GM18517 (cell line): ENCODE data around the gene CALY.
A peak's percentile ranks its signal among the peaks of the same experiment; 100 is the strongest.

Experiments
- ATAC-seq: cut with Tn5 transposase; IDR thresholded peaks from one replicate; pipeline ENCODE4 v1.9.1; 2021; ENCODE audit warnings: mild to moderate bottlenecking, moderate library complexity; ENCODE audit not compliant: unreplicated experiment

Gene CALY

DNA sequence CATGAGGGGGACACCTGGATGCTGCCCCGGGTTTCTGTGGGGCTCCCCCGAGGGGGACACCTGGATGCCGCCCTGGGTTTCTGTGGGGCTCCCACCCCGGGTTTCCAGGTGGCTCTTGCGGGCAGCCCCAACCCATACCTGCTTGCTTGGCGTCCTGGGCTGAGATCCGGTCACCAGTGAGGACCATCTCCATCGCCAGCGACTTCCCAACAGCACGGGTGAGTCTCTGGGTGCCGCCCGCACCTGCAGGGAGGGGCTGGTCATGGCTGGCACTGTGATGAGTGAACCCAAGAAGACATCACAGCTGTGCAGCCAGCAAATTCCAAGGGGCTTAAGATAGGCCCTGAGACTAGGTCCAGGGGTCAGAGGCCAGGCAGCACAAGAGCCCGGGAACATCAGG, 30.1 kb upstream of the CALY start:
- no peak for ATAC-seq

DNA sequence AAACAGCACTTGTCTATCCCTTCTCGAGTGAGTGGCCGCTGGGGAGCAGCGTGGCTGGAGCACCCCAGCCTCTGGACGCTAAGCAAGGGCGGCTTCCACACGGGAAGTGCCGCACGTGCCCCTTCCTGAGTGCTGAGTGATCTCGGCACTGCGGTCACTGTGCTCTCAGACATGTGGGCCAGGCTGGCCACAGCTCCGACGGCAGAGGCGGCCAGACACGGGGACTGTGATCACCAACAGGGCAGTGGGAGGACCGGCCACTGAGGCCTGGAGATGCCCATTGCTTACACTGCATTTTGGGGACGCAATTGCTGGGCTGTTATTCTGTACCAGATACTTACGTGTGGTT, 29.4 kb upstream of the CALY start:
- no peak for ATAC-seq

DNA sequence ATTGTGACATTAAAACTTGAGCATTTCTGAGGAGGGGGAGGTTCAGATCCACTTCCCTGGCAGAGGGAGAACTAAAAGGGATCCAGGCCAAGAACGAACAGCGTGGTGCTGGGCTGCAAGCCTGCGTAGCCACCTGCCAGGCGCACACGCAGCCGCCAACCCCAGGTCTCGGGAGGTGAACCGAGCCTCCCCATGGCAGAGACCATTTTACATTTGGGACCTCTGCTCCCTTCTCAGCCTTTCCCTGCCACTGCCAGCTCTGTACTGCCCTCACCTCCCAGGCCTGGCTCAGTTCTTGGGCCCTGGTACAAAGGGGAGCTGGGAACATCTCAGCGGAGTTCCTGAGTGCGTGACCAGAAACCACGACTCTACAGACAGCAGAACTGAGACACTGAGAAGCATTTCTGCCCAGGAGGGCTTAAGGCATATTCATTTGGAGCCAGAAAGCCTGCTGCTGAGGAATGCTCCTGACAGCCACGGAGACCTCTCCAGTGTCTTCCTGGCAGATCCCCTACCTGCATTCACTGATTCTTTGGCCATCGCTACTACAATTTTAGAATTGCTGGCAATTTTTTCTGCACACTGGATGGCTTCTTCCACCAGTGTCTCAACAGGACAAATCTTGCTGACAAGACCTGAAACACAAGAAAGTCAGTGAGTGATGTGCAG, 28.9 kb upstream of the CALY start:
- no peak for ATAC-seq

DNA sequence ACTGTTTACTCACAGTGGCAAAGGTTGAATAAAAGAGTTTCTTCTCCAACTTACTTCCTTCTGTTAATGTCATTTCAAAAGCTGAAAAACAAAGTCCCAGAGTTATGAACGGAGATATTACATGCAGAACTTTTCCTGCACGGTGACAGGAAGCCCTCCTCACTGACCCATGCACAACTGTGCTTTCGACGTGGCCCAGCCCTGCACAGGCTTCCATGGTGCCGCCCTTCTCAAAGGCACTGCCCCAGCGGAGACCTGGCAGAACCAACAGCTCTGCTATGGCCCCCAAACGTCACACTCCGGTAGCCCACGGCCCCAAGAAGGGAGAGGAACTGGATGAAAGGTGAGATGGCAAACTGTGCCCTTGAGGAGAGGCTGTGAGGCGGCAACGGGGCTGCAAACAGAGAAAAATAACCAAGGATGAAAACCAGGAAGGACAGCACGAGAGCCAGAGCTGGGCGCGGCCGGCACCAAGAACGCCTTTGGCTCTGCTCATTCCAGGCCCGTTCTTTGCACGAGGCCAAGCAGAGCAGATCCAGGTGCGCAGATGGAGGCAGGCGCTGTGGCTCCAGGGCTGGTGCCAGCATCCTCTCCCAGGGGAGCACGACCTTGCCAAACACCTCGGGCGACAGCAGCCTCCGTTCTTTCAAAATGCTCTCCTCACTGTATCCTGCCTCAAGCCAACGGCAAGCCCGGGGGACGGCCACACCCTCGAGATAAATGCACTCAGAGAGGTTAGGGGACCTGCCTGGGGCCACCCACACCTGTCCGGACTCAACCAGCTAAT, 28.1 kb upstream of the CALY start:
- no peak for ATAC-seq

DNA sequence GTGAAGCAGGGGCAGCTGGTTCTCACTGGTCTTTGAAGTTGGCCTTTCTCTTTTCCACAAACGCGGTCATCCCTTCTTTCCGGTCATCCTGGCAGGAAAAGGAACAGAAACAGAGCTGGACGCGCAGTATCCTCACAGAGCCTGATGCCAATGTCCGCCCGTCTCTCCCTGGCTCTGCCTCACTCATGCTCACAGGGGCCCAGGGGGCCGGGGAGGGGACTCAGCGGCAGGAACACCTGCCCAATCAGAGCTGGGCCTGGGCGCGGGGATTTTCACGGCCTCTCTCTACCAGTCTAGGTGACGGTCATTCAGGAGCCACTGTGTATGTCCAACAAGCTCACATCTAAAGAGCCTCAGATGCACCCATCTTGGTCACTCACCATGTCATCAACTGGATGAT, 26.1 kb upstream of the CALY start:
- ATAC-seq: no peak

DNA sequence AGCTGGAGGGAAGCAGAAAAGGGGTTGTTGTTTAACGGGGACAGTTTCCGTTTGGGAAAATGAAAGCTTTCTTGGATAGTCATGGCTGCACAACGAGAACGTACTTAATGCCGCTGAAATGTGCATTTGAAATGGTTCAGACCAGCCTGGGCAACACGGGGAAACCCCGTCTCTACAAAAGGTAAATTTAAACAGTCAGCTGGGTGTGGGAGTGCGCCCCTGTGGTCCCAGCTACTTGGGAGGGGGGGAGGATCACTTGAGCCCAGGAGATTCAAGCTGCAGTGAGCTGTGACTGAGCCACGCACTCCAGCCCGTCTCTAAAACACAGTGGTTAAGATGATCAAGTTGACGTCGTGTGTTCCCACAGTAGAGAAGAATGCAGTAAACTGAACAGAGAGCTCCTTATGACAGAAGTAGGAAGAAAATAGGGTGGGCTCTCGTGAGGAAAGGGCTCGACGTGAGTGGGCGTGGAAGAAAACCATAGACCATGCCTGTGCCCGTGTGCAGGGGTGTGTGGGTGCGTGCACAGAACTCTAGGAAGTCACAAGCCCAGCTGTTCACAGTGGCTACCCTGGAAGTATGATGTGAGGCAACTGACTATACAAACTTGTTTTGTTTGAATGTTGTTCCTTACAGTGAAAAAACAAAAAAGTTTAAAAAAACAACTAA, 25.2 kb upstream of the CALY start:
- ATAC-seq: no peak

DNA sequence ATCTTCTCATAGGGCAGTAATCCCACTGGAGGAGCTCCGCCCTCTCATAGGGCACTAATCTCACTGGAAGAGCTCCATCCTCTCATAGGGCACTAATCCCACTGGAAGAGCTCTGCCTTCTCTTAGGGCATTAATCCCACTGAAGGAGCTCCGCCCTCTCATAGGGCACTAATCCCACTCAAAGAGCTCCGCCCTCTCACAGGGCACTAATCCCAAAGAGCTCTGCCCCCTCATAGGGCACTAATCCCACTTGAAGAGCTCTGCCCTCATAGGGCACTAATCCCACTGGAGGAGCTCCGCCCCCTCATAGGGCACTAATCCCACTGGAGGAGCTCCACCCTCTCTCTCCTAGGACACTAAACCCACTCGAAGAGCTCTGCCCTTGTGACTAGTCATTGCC, 24.5 kb upstream of the CALY start:
- ATAC-seq: no peak

DNA sequence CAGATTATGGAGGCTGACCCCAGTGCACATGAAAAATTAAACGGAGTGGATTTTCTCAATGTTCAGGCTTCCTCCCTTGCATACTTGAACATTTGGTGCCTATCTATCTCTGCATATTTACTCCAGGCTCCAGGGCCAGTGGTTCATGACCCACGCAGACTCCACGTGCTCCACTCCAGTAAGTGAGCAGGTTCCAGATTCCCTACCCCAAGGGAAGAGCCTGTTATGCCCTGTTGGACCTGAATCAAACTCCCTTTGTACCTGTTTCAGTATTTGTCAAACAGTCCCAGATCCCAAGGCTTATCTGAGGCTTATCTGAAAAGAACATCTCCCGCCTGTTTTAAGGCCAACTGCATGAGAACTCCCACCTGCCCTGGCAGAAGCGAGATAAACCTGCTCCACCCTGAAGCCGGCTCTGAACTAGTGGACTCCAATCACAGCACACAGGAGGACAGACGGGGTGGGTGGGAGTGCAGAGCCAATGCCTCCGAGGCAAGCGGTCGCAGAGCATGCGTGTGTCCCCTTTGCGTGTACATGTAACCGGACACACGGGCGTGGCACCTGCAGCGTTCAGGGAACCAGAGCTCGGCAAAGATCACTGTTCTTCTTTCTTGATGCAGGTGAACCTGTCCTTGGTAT, 23.4 kb upstream of the CALY start:
- no peak for ATAC-seq

DNA sequence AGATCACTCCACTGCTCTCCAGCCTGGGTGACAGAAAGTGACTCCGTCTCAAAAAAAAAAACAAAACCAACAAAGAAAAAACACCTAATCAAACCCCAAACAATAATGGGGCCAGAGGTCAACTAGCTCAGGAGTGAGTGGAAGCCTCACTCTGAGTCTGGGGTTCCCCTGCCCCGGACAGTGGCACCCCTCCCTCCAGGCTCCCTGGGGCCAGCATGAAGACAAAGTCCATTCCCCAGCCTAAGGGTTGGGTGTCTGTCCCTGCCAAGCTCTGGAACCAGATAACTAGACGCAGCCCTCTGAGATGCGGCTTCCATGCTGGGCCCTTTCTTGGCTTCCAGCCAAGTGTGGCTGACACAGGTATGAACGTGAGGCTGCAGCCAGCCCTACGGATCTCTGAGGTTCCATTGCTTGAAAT, 22.9 kb upstream of the CALY start:
- no peak for ATAC-seq

DNA sequence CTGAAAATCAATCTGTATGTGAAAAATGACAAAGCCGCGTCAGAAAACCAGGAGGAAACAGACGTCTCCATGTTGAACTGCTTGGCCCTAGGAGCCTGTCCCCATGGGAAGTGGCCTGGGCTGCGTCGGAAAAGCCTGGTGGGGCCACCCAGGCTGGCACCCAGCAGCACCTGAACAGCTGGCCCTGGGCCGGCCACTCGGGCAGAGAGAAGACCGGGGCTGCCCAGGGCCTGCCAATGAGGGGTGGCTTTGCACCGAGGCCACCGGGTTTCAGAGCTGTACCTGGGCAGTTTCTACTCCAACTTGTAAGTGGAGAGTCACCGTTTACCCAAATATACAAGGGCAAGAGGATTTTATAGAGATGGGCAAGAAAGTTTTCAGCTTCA, 22.2 kb upstream of the CALY start:
- ATAC-seq: no peak

DNA sequence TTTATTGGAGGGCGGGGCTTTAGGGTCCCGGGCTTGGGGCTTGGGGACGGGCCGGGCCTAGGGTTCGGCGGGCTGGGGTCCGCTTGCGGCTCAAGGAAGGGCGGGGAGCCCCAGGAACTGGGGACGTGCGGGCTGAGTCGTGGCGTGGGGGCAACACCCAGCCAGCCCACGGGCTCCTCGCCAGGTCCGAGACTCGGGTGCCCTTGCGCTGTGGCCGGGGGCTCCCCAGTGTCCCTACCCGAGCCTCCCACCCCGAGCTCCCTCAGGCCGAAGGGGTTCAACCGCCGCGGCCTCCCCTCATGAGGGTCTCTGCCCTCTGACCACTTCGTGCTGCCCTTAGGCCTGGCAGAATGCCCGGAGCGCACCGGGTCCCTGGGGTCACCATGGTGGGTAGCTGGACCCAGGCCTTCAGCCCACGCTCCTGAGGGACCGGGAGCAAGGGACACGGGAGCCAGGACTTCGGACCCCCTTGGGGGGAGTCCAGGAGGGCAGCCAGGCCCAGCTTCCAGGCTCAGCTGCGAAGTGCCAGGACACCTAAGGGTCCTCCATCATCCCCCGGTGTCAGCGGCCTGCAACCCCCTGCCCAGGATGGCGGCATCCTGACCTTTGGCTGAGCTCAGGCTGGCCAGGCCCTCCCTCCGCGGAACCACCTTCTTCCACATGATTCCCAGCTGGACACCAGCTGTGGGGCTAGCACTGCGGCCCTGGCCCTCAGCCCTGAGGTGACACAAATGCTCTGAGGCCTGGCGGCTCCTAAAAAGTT, 21.6 kb upstream of the CALY start:
- no peak for ATAC-seq

DNA sequence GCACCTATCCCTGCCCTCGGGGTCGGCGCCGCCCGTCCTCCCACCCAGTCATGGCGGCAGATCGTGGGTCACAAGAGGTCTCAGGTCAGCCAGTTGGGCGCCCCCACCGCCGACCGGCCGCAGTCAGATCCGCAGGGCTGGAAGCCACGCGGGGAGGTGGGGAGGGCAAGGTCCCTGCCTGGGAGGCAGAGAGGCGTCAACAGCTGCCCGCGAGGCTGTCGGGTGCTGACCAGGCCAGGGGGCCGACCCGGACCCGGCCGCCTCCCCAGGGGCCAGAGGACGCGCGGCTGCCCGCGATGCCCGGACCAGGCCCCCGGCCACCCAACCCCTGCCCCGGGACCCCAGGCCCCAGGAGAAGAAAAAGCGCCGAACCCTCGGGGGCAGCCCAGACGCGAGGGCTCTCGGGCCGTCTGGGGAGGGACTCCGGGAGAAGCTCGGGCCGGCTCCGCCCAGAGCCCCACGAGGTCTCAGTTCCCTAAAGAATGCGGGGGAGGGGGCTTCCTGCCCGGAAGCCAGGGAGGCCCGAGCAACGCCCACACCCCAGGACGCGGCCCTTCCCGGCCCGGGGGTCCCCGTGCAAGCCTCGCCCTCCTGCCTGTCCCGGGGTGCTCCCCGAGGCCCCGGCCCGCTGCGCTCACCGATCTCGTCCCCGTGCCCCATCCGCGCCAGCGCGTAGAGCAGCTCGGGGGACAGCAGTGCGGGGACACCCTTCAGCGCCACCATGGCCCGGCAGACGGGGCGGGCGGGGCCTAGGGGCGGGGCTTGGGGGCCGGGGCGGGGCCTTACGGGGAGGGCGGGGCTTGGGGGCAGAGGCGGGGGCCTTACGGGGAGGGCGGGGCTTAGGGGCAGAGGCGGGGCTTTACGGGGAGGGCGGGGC, 20.8 kb upstream of the CALY start, which contains the start of gene FUOM:
Gene FUOM (minus strand): TSS at position 735 of the 877 bp plus-strand sequence. CDS start 12 bp downstream, at position 723.
- ATAC-seq: peak; percentile 72

DNA sequence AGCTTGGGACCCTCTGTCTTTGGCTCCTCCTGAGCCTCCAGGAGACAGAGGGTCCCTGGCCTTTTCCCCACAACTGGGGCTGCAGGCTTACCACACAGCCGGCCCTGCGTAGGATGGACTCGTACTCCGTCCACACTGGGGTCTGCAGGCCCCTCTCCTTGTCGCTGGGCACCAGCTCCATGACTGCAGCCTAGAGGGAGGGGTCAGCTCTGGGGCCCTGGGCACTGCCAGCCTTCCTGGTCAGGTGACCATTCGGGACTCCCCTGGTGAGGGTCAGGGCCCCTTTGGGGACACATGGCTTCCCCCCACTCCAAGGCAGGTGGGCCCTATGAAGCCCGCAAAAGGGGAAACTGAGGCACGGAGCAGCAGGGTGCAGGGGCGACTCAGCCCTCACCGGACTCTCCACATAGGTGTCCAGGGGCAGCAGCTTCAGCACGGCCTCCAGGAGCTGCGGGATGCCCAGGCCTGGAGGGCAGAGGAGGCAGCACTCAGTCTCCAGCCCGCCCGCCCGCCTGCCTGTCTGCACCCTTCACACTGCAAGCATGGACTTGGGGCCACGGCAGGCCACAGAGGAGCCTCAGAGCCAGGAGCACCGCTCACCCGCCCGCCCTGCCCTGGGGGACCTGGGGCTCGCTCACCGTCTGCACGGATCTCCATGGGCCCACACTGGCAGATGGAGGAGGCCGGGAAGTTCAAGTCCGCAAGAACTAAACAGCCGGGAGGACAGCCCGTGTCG, 20.0 kb upstream of the CALY start:
- ATAC-seq: no peak

DNA sequence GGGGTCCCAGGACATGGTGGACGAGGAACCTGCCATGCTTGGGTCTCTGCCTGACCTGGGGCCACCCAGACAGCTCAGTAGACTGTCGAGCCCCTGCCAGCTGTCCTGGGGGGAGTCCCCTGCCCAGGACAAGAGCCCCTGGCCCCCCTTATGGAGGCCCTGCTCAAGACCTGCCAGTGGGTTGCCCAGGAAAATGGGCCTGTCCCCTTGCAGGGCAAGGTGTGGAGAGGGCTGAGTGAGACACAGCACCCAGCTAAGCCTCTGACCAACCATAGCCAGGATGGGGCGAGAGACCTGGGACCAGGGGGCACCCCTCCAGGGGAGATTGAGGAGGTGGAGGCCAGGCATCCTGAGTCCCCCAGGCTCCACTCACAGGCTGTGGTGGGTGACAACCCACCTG, 19.3 kb upstream of the CALY start:
- no peak for ATAC-seq

DNA sequence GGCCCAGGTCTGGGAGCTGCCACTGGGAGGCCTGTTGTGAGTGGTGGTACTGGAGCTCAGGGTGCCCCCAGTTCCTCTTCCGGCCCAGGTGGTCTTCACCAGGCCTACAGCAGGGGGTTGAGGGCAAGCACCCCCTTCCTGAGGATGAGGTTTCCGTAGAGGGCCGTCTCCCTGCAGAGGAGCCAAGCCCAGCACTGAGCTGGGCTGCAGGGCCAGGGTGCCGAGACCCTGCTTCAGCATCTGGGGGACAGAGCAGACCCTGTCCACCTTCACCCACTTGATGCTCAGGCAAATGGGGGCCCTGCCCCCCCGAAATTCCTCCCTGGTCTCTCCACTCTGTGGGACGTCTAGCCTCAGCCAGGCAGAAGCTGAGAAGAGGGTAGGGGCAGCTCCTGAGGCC, 18.6 kb upstream of the CALY start:
- ATAC-seq: no peak

DNA sequence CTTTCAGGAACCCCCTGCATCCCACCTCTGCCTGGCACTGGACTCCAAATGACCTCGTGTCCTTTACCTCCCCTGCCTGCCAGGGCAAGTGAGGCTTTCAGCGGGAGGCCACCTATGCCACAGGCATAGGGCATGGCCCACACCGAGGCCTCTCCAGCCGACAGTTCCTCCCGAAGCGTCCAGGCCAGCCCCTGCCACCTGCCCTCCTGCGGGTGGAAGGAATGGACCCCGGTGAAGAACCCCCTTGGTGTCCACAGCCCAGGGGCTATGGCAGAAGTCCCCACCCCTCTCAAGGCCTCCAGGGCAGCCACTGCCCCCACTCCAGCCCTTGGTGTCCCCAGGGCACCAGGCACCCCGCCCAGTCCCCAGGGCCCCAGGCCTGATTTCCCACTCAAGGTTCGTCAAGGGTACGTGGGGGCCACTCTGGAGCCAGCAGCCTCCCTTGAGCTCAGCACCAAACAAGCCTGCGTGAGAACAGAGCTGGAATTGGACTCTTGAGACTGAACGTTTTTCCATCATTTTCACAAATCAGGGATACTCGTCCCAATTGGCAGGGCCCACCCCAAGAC, 18.1 kb upstream of the CALY start:
- no peak for ATAC-seq

DNA sequence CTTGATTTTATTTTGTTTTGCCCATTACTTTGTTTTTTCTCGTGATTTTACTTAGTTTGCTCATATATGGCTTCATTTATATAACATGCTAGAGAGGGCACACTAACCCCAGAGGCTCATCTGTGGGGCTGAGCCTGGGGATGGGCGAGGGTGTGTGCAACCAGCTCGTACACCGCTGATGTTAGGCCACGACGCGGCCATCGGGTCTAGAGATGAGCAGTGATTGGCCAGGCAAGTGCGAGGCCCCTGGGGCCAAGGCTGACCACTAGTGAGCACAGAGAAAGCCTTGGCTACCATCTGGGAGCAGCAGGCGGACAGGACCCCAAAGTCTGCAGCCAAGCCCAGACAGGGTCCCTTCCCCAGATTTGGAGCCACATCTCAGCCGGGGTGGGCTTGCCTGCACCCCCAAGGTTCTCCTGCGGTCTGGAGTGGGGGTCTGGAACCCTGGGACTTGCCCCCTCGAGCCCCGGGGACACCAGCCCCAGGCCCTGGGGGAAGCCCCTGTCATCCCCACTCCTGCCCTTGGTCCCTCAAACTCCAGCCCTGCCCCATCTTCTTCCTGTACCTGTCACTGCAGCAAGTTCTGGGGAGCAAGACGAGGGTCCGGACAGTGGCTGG, 17.4 kb upstream of the CALY start:
- ATAC-seq: no peak

DNA sequence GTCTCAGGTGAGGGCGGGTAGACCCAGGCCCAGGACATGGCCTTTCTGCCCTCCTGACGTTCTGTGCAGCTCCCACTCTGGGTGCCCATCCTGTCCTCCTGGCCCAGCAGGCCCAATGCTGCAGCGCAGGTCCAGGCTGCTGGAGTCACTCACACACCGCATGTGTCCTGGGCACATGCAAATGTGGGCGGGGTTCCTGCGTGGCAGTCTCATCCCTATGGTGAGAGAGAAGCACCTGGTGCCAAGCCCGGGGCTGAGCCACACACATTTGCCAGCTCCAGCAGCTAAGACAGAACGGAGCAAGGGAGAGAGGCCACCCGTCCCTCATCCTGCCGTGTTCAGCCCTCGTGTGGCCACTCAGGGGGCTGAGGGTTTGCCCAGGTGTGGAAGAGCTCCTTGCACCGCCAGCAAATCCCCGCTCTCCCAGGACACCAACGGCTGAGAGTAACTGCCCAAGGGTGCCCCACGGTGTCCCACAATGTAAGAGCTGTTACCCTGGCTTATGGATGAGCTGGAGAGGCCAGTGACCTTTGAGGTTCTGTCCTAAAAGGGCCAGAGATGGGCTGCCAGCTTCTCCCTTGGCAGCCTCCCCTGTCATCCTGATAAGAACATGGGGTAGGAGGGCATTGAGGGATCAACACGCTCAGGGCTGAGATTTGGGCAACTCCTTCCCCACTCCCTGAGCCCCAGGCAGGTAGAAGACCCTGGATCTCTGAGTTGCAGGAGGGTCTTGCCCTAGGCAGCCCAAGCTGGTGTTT, 16.7 kb upstream of the CALY start:
- no peak for ATAC-seq
